OCI-LY1 (cell line): ENCODE measurements around the gene LINGO4.

ENCODE experiments used
- H2AFZ ChIP-seq: fragments of 200-600 bp; sonication (generic), shearing (Covaris generic); 2 replicates; pipeline ENCODE4 v1.6.0; 2014; ENCODE audit warnings: antibody characterized with exemption, mild to moderate bottlenecking, low read length
- H3F3A ChIP-seq: fragments of 200-600 bp; sonication (generic), shearing (Covaris generic); 2 replicates; pipeline ENCODE4 v1.6.0; 2014; ENCODE audit warnings: mild to moderate bottlenecking, antibody characterized with exemption, low read length, moderate library complexity; ENCODE audit not compliant: insufficient read depth
- H3K27ac ChIP-seq: fragments of 200-600 bp; sonication (generic); 2 replicates; pipeline ENCODE4 v1.5.1; 2014; ENCODE audit warnings: low read length, mixed run types, mild to moderate bottlenecking, low read depth; ENCODE audit not compliant: poor library complexity, severe bottlenecking
- H3K27me3 ChIP-seq: fragments of 200-600 bp; sonication (generic); 2 replicates; pipeline ENCODE4 v1.6.0; 2014; ENCODE audit warnings: antibody characterized with exemption, mild to moderate bottlenecking, low read length, moderate library complexity; ENCODE audit not compliant: insufficient read depth
- H3K36me3 ChIP-seq: fragments of 200-600 bp; sonication (generic); 2 replicates; pipeline ENCODE4 v1.6.1; 2014; ENCODE audit warnings: mild to moderate bottlenecking, antibody characterized with exemption, low read length, moderate library complexity, mixed read lengths; ENCODE audit not compliant: insufficient read depth
- H3K4me1 ChIP-seq: fragments of 200-600 bp; sonication (generic); 2 replicates; pipeline ENCODE4 v1.5.1; 2014; ENCODE audit warnings: mild to moderate bottlenecking, low read length, moderate library complexity; ENCODE audit not compliant: insufficient read depth, severe bottlenecking
- H3K4me2 ChIP-seq: fragments of 200-600 bp; sonication (generic), shearing (Covaris generic); 2 replicates; pipeline ENCODE4 v1.6.1; 2014; ENCODE audit warnings: low read length
- H3K4me3 ChIP-seq: fragments of 200-600 bp; sonication (generic); 2 replicates; pipeline ENCODE4 v1.5.1; 2014; ENCODE audit warnings: low read length, low read depth, mild to moderate bottlenecking, mixed read lengths; ENCODE audit not compliant: poor library complexity, severe bottlenecking
- H3K79me2 ChIP-seq: fragments of 200-600 bp; shearing (Covaris generic); 2 replicates; pipeline ENCODE4 v1.6.1; 2016; ENCODE audit warnings: mixed run types, low read length, mixed read lengths; ENCODE audit not compliant: insufficient read depth
- H3K9ac ChIP-seq: fragments of 200-600 bp; sonication (generic), shearing (Covaris generic); 2 replicates; pipeline ENCODE4 v1.6.1; 2014; ENCODE audit warnings: mild to moderate bottlenecking, low read length, mixed read lengths
- H3K9me2 ChIP-seq: fragments of 200-600 bp; sonication (generic), shearing (Covaris generic); 2 replicates; pipeline ENCODE4 v1.6.1; 2014; ENCODE audit warnings: low read depth, mild to moderate bottlenecking, low read length, mixed read lengths
- H3K9me3 ChIP-seq: fragments of 200-600 bp; shearing (Covaris generic); 2 replicates; pipeline ENCODE4 v1.6.1; 2014; ENCODE audit warnings: low read length, mixed read lengths
- H4K20me1 ChIP-seq: fragments of 200-600 bp; sonication (generic), shearing (Covaris generic); 2 replicates; pipeline ENCODE4 v1.6.0; 2016; ENCODE audit warnings: mild to moderate bottlenecking, low read length; ENCODE audit not compliant: insufficient read depth
- CTCF ChIP-seq: fragments of 200-600 bp; sonication (generic), shearing (Covaris generic); IDR thresholded peaks from 2 replicates; pipeline ENCODE4 v1.5.1; 2017; ENCODE audit warnings: mild to moderate bottlenecking, antibody characterized with exemption, low read length, moderate library complexity, mixed read lengths
- EZH2 ChIP-seq: fragments of 200-600 bp; sonication (generic), shearing (Covaris generic); IDR thresholded peaks from 2 replicates; pipeline ENCODE4 v1.8.0; 2017; ENCODE audit warnings: borderline replicate concordance, mixed run types, mild to moderate bottlenecking, antibody characterized with exemption, low read length, moderate library complexity, mixed read lengths

Gene LINGO4

GRCh38 chr1:151840421-151840820 is 35.2 kb upstream of the LINGO4 start:
- H3K9me2 ChIP-seq, result no peaks in the 10 kb centered on the region
- no peak overlapping the region for H3K9ac ChIP-seq
- H3K4me1 ChIP-seq, result peaks cover 32% of the 10 kb centered on the region
- H3K36me3 ChIP-seq, result no peaks in the 10 kb centered on the region
- H4K20me1 ChIP-seq, result no peaks in the 10 kb centered on the region
- H2AFZ ChIP-seq, result no peak overlapping the region
- H3F3A ChIP-seq, result no peaks in the 10 kb centered on the region
- H3K4me2 ChIP-seq, result no peak overlapping the region
- TF ChIP-seq EZH2, result no peak
- TF ChIP-seq CTCF, result no peak
- no peak overlapping the region for H3K4me3 ChIP-seq
- H3K27ac ChIP-seq, result no peak overlapping the region
- no peaks in the 10 kb centered on the region for H3K9me3 ChIP-seq
- H3K27me3 ChIP-seq, result 0 out of 2 replicates have a peak, but pooled peaks cover 11% of the 10 kb centered on the region
- H3K79me2 ChIP-seq, result no peaks in the 10 kb centered on the region

- Histone ChIP-seq H3K27me3 (0 out of 2 replicates have a peak, but pooled peaks cover 11% of the 10 kb centered on the region), H3K79me2 (no peaks in the 10 kb centered on the region), H3K4me2 (peak within 1 kb of the TSS; percentile 43), H4K20me1 (no peaks in the 10 kb centered on the region), H3K9me2 (no peaks in the 10 kb centered on the region), H3K27ac (no peak within 1 kb of the TSS), H3K4me1 (peaks cover 32% of the 10 kb centered on the region), H2AFZ (no peak within 1 kb of the TSS), H3K9me3 (no peaks in the 10 kb centered on the region), H3F3A (no peaks in the 10 kb centered on the region), H3K9ac (no peak within 1 kb of the TSS; the same call in 1 of the 2 replicates), H3K36me3 (no peaks in the 10 kb centered on the region), H3K4me3 (peak within 1 kb of the TSS; percentile 41)
- TF ChIP-seq CTCF (no peak), EZH2 (no peak)
Measured at GRCh38 chr1:151839457-151840403, 34.5 kb upstream of the LINGO4 start, which contains the start of gene C2CD4D. C2CD4D (minus strand) TSS chr1:151839820; CDS start chr1:151838989, 831 bp downstream.

GRCh38 chr1:151839082-151839412 is 33.8 kb upstream of the LINGO4 start:
- no peaks in the 10 kb centered on the region for H4K20me1 ChIP-seq
- H3K9ac ChIP-seq, result no peak overlapping the region; the same call in 1 of the 2 replicates
- H3K9me3 ChIP-seq, result no peaks in the 10 kb centered on the region
- 0 out of 2 replicates have a peak, but pooled peaks cover 11% of the 10 kb centered on the region for H3K27me3 ChIP-seq
- H3F3A ChIP-seq, result no peaks in the 10 kb centered on the region
- H3K27ac ChIP-seq, result no peak overlapping the region
- peak overlapping the region; percentile 41 for H3K4me3 ChIP-seq
- TF ChIP-seq EZH2 (no peak), CTCF (no peak)
- no peaks in the 10 kb centered on the region for H3K9me2 ChIP-seq
- no peaks in the 10 kb centered on the region for H3K36me3 ChIP-seq
- H3K4me1 ChIP-seq, result peaks cover 32% of the 10 kb centered on the region
- H3K4me2 ChIP-seq, result peak overlapping the region; percentile 43
- no peak overlapping the region for H2AFZ ChIP-seq
- H3K79me2 ChIP-seq, result no peaks in the 10 kb centered on the region
